ENCODE results near the gene SEC11C. TPM values are rescaled to one million over a fixed set of nuclear protein-coding genes. Genes with fewer than 3 reads are reported as not detected.
"Not testable (repeated sequence)": the region's sequence is repeated elsewhere in the genome, so short reads cannot be mapped to it uniquely, and the experiment has no call there.

Gene SEC11C
- total RNA-seq, 2 donors from 2014 or later = 24.4 to 37.4 TPM

DNA sequence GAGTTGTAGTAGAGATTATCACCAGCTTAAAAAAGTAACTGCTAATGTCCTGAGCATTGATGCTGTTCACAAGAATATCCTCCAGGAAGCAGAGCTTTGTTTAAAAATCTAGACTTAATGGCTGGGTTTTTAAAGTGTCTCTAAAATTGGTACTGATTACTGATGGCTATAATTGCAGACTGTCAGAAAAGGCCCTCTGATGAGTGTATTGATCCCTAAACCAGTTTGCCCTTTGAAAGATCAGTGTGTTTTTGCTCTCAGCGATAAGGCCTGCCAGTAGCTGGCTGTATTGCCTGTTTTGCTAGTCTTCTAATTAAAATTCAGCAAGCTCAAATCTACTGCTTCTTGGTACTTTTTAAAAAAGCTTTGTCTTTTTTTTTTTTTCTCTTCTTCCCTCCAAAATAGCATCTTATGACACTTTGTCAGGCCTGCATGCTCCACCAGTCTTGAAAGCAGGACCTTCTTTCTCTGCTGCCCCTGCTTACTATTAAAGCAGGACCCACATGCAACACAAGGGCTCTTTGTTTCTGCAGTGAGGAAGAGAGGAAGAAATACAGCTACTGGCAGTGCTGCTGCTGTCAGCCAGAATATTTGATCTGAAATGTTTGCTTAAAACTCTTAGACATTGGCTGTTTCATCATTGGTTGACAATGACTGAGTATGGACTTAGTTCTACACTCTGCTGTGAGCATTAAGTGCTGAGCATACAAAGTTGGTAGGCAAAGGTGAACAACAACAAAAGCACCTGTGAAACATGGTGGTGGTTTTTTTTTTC lies 1.8 kb downstream of the SEC11C start:
- TF ChIP-seq, protein P1, sequence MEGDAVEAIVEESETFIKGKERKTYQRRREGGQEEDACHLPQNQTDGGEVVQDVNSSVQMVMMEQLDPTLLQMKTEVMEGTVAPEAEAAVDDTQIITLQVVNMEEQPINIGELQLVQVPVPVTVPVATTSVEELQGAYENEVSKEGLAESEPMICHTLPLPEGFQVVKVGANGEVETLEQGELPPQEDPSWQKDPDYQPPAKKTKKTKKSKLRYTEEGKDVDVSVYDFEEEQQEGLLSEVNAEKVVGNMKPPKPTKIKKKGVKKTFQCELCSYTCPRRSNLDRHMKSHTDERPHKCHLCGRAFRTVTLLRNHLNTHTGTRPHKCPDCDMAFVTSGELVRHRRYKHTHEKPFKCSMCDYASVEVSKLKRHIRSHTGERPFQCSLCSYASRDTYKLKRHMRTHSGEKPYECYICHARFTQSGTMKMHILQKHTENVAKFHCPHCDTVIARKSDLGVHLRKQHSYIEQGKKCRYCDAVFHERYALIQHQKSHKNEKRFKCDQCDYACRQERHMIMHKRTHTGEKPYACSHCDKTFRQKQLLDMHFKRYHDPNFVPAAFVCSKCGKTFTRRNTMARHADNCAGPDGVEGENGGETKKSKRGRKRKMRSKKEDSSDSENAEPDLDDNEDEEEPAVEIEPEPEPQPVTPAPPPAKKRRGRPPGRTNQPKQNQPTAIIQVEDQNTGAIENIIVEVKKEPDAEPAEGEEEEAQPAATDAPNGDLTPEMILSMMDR (IDR thresholded peaks at IDR 0.05) = no peak
- H3K9me3 ChIP-seq = no peaks in the 10 kb centered on the region
- no peak overlapping the region for H3K4me3 ChIP-seq
- ATAC-seq (ENCODE audit: insufficient number of reproducible peaks, low FRiP score, low read depth) = no peak
- H3K27me3 ChIP-seq (replicated peaks; ENCODE audit: insufficient read depth) = no peaks in the 10 kb centered on the region
- H3K4me1 ChIP-seq (ENCODE audit: control insufficient read depth in 1 of 2, low read depth in 2 of 2) = peaks cover 0 to 8% of the 10 kb centered on the region in 2 donors
- no peak for DNase-seq (ENCODE audit: low spot score)
- no peak overlapping the region for H3K27ac ChIP-seq
- no peaks in the 10 kb centered on the region for H3K36me3 ChIP-seq

- ATAC-seq (ENCODE audit: insufficient number of reproducible peaks, low FRiP score, low read depth) = no peak
- no peak overlapping the region for H3K27ac ChIP-seq
Observed at GRCh38 chr18:59142274-59142673, 2.6 kb downstream of the SEC11C start.

GRCh38 chr18:59142800-59143416 lies 3.2 kb downstream of the SEC11C start:
- not testable (repeated sequence) for ATAC-seq (ENCODE audit: insufficient number of reproducible peaks, low FRiP score, low read depth); H3K36me3 ChIP-seq; DNase-seq (ENCODE audit: low spot score); H3K4me3 ChIP-seq; H3K27ac ChIP-seq; H3K27me3 ChIP-seq (replicated peaks; ENCODE audit: insufficient read depth); H3K4me1 ChIP-seq (ENCODE audit: control insufficient read depth in 1 of 2, low read depth in 2 of 2); H3K9me3 ChIP-seq

More at GRCh38 chr18:59142274-59142673, 2.6 kb downstream of the SEC11C start:
- Histone ChIP-seq H3K36me3 (no peaks in the 10 kb centered on the region), H3K4me3 (no peak overlapping the region), H3K4me1 (ENCODE audit: control insufficient read depth in 1 of 2, low read depth in 2 of 2) (peaks cover 0 to 8% of the 10 kb centered on the region in 2 donors), H3K9me3 (no peaks in the 10 kb centered on the region), H3K27me3 (replicated peaks; ENCODE audit: insufficient read depth) (no peaks in the 10 kb centered on the region)
- TF ChIP-seq, protein P1 (IDR thresholded peaks at IDR 0.05) = no peak
- no peak for DNase-seq (ENCODE audit: low spot score)

DNA sequence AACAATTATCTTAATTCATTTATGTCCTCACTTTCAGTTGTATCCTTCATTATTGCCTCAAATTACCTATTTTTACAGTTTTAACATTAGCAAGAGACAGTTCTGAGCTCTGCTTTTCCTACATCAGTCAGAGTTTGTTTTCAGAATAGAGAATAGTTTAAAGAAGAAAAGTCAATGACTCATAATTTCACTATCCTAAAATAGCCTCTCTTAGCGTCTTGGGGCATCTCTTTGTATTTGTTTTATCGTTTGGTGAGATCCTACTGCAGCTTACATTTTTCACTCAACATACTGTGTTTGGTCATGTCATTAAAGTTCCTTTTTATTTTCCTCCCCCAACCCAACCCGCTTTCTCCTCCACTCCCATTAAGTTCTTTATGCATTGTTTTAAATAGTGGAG lies 3.8 kb downstream of the SEC11C start:
- no peaks in the 10 kb centered on the region for H3K27me3 ChIP-seq (replicated peaks; ENCODE audit: insufficient read depth)
- no peak overlapping the region for H3K27ac ChIP-seq
- no peak overlapping the region for H3K4me3 ChIP-seq
- H3K36me3 ChIP-seq = no peaks in the 10 kb centered on the region
- TF ChIP-seq, protein P1 (IDR thresholded peaks at IDR 0.05) = no peak
- ATAC-seq (ENCODE audit: insufficient number of reproducible peaks, low FRiP score, low read depth) (no peak), DNase-seq (ENCODE audit: low spot score) (no peak)
- no peaks in the 10 kb centered on the region for H3K9me3 ChIP-seq
- peaks cover 0 to 8% of the 10 kb centered on the region in 2 donors for H3K4me1 ChIP-seq (ENCODE audit: control insufficient read depth in 1 of 2, low read depth in 2 of 2)

- Histone ChIP-seq H3K4me3 (no peak overlapping the region), H3K27ac (no peak overlapping the region), H3K27me3 (replicated peaks; ENCODE audit: insufficient read depth) (no peaks in the 10 kb centered on the region), H3K36me3 (no peaks in the 10 kb centered on the region), H3K4me1 (ENCODE audit: control insufficient read depth in 1 of 2, low read depth in 2 of 2) (peaks cover 0 to 8% of the 10 kb centered on the region in 2 donors), H3K9me3 (no peaks in the 10 kb centered on the region)
- TF ChIP-seq, protein P1 (IDR thresholded peaks at IDR 0.05) = no peak
- DNase-seq (ENCODE audit: low spot score) (no peak), ATAC-seq (ENCODE audit: insufficient number of reproducible peaks, low FRiP score, low read depth) (no peak)
Observed at GRCh38 chr18:59144483-59144882, 4.8 kb downstream of the SEC11C start.
